NCI-H460 (cell line): ENCODE data around the gene SHLD3. TPM values are rescaled to one million over a fixed set of nuclear protein-coding genes. Genes with fewer than 3 reads are reported as not detected.
"Not testable (repeated sequence)": the region's sequence is repeated elsewhere in the genome, so short reads cannot be mapped to it uniquely, and the experiment has no call there.

Experiments used
- DNase-seq: peaks from one replicate; pipeline ENCODE4 v3.0.0-alpha.2; 2016; ENCODE audit warnings: low read depth; ENCODE audit errors: extremely low read depth
- small RNA-seq, 2 experiments: library from RNA; depleted of rRNA; stranded (forward); fragments of <200 nt; gene quantifications; one replicate each; pipeline ENCODE3, GENCODE V24; 2014
- total RNA-seq: library from RNA; depleted of rRNA; stranded (reverse); fragments of >200 nt; shearing (Covaris generic); gene quantifications from 2 replicates; pipeline ENCODE4 v1.2.3, GENCODE V29; 2014; rRNA removed

The SHLD3 gene
- total RNA-seq, 1 experiment from 2014 or later: 10.2 TPM

- no peak for DNase-seq
These were observed 49.9 kb downstream of the SHLD3 start for GRCh38 chr5:65674749-65675148.

DNA sequence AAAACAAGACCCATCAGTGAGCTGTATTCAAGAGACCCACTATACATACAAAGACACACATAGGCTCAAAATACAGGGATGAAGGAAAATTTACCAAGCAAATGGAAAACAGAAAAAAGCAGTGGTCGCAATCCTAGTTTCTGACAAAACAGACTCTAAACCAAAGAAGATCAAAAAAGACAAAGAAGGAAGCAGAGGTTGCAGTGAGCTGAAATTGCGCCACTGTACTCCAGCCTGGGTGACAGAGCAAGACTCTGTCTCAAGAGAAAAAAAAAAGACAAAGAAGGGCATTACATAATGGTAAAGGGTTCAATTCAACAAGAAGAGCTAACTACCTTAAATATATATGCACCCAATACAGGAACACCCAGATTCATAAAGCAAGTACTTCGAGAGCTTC is 51.2 kb downstream of the SHLD3 start:
- not testable (repeated sequence) for DNase-seq

Small RNA genes within 50 kb of the gene (small RNA-seq; reads per million reads assigned to genes)
- gene RNU6-540P: 0 reads per million in 2 experiments

Other genes starting within 250 kb of the SHLD3 start
- 14.3 and 15.0 TPM in 2 replicates for gene ADAMTS6, start 143.1 kb upstream of the SHLD3 start, total RNA-seq
- gene CENPK, start 61.9 kb upstream of the SHLD3 start, total RNA-seq: 40.0 and 44.0 TPM in 2 replicates
- gene PPWD1, start 61.7 kb upstream of the SHLD3 start, total RNA-seq: 27.6 and 48.5 TPM in 2 replicates
- gene TRIM23, start 694 bp upstream of the SHLD3 start, total RNA-seq: 13.9 and 16.5 TPM in 2 replicates
- gene TRAPPC13, start within 50 bp of the SHLD3 start, total RNA-seq: 32.8 and 44.0 TPM in 2 replicates
- gene SGTB, start 97.1 kb downstream of the SHLD3 start, total RNA-seq: 26.0 and 30.3 TPM in 2 replicates
- 85.8 and 89.5 TPM in 2 replicates for gene NLN, start 97.2 kb downstream of the SHLD3 start, total RNA-seq